ENCODE measurements around the gene DNAJC13. TPM values are rescaled to one million over a fixed set of nuclear protein-coding genes. Genes with fewer than 3 reads are reported as not detected.

Gene DNAJC13
- total RNA-seq, 2 experiments from 2014 or later, result 22.8 to 42.7 TPM

- intact Hi-C loops (cut with micrococcal nuclease; ENCODE audit: unreplicated experiment), result loop anchor here (10.0 kb wide), 1 partner anchor 131 kb away; no protein-coding TSS in a partner anchor
- peaks cover 87% of the 10 kb centered on the region for H3K36me3 ChIP-seq (ENCODE audit: insufficient read depth, low read length)
- no peak overlapping the region for H2AFZ ChIP-seq (ENCODE audit: low read length)
Measured at GRCh38 chr3:132486099-132486498, 68.8 kb downstream of the DNAJC13 start.

GRCh38 chr3:132488151-132488550 is 70.8 kb downstream of the DNAJC13 start:
- Histone ChIP-seq H3K4me2 (ENCODE audit: low read length) (no peak overlapping the region), H3K79me2 (ENCODE audit: insufficient read depth, low read depth, low read length) (no peaks in the 10 kb centered on the region), H3K4me3 (ENCODE audit: low read depth, low read length, poor library complexity, severe bottlenecking) (no peak overlapping the region), H3K9me3 (ENCODE audit: low read length) (no peaks in the 10 kb centered on the region), H2AFZ (ENCODE audit: low read length) (no peak overlapping the region), H3K4me1 (ENCODE audit: insufficient read depth, low read length, poor library complexity, severe bottlenecking) (no peaks in the 10 kb centered on the region), H3K9me2 (ENCODE audit: insufficient read depth, low read length) (no peaks in the 10 kb centered on the region), H3K36me3 (ENCODE audit: insufficient read depth, low read length) (peaks cover 84% of the 10 kb centered on the region), H3K27ac (ENCODE audit: low read depth, low read length, poor library complexity, severe bottlenecking) (no peak overlapping the region), H4K20me1 (ENCODE audit: insufficient read depth, low read length) (no peaks in the 10 kb centered on the region)
- intact Hi-C loops (cut with micrococcal nuclease; ENCODE audit: unreplicated experiment), result loop anchor here (10.0 kb wide), 1 partner anchor 133 kb away; no protein-coding TSS in a partner anchor
- BruUV-seq (replicated peaks), result no TSS peak
- ChIA-PET CTCF (ENCODE audit: unreplicated experiment) (no interaction called here), POLR2A (interaction anchor here (0.9 to 3.2 kb wide), 6 partner anchors 11 to 131 kb away, joined by 3 to 10 read pairs (median 6); no protein-coding TSS in a partner anchor)
- no peak for DNase-seq (ENCODE audit: low spot score)
- no peak for TF ChIP-seq CTCF (conservative IDR thresholded peaks at IDR 0.05; ENCODE audit: low read length)

More at GRCh38 chr3:132486099-132486498, 68.8 kb downstream of the DNAJC13 start:
- TF ChIP-seq CTCF (conservative IDR thresholded peaks at IDR 0.05; ENCODE audit: low read length) (no peak), EZH2phosphoT487 (IDR thresholded peaks at IDR 0.05; ENCODE audit: borderline replicate concordance, low read depth, low read length) (no peak)
- Histone ChIP-seq H3K79me2 (ENCODE audit: insufficient read depth, low read depth, low read length) (no peaks in the 10 kb centered on the region), H3K9me3 (ENCODE audit: low read length) (no peaks in the 10 kb centered on the region), H3K4me2 (ENCODE audit: low read length) (no peak overlapping the region), H3K4me3 (ENCODE audit: low read depth, low read length, poor library complexity, severe bottlenecking) (no peak overlapping the region), H3K27ac (ENCODE audit: low read depth, low read length, poor library complexity, severe bottlenecking) (no peak overlapping the region), H4K20me1 (ENCODE audit: insufficient read depth, low read length) (no peaks in the 10 kb centered on the region), H3K9me2 (ENCODE audit: insufficient read depth, low read length) (no peaks in the 10 kb centered on the region), H3K4me1 (ENCODE audit: insufficient read depth, low read length, poor library complexity, severe bottlenecking) (no peaks in the 10 kb centered on the region)
- CTCF ChIA-PET (ENCODE audit: unreplicated experiment), result no interaction called here
- POLR2A ChIA-PET, result interaction anchor here (0.8 to 3.2 kb wide), 3 partner anchors 13 to 22 kb away, joined by 3 to 10 read pairs (median 4); no protein-coding TSS in a partner anchor
- no TSS peak for BruUV-seq (replicated peaks)
- no peak for DNase-seq (ENCODE audit: low spot score)

- no peaks in the 10 kb centered on the region for H3K79me2 ChIP-seq (ENCODE audit: insufficient read depth, low read depth, low read length)
- H4K20me1 ChIP-seq (ENCODE audit: insufficient read depth, low read length), result no peaks in the 10 kb centered on the region
- TF ChIP-seq EZH2phosphoT487 (IDR thresholded peaks at IDR 0.05; ENCODE audit: borderline replicate concordance, low read depth, low read length), result no peak
- no peaks in the 10 kb centered on the region for H3K4me1 ChIP-seq (ENCODE audit: insufficient read depth, low read length, poor library complexity, severe bottlenecking)
- H3K9me3 ChIP-seq (ENCODE audit: low read length), result no peaks in the 10 kb centered on the region
- DNase-seq (ENCODE audit: low spot score), result no peak
- H3K4me2 ChIP-seq (ENCODE audit: low read length), result no peak overlapping the region
- peaks cover 95% of the 10 kb centered on the region for H3K36me3 ChIP-seq (ENCODE audit: insufficient read depth, low read length)
- CTCF ChIA-PET (ENCODE audit: unreplicated experiment), result no interaction called here
- no peak overlapping the region for H3K27ac ChIP-seq (ENCODE audit: low read depth, low read length, poor library complexity, severe bottlenecking)
- intact Hi-C loops (cut with micrococcal nuclease; ENCODE audit: unreplicated experiment), result no loop called here
- no peaks in the 10 kb centered on the region for H3K9me2 ChIP-seq (ENCODE audit: insufficient read depth, low read length)
- H2AFZ ChIP-seq (ENCODE audit: low read length), result no peak overlapping the region
- POLR2A ChIA-PET, result interaction anchor here (0.8 to 1.5 kb wide), 3 partner anchors 11 to 17 kb away, joined by 3 to 10 read pairs (median 4); no protein-coding TSS in a partner anchor
- H3K4me3 ChIP-seq (ENCODE audit: low read depth, low read length, poor library complexity, severe bottlenecking), result no peak overlapping the region
- BruUV-seq (replicated peaks), result no TSS peak
Measured at GRCh38 chr3:132499071-132499470, 81.8 kb downstream of the DNAJC13 start.

Data from OCI-LY7 (cell line).